ENCODE data around the gene SPDYE4.

SPDYE4 gene

DNA sequence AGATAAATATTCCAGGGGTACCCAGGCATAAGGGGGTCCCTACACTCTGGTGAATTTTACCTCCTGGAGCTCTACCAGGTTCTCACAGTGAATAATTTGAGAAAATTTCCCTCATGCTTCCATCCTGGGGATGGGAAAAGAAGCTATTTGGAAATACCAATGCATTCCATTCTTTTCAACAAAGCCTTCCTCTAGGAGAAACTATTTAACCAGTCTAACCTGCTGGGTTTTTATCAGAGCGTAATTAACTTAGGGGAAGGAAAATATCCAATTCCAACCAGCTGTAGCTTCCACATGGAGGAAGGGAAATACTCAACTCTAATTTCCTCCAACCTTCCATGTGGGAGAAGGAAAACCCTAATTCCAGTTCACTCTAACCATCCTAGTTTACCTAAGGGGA, 23.8 kb upstream of the SPDYE4 start:
- DNase-seq (ENCODE audit: low read depth, low spot score): no peak
- no peak overlapping the region for H3K27ac ChIP-seq (ENCODE audit: low read length)
- no CpG with 5 or more reads among the region's 1 CpG for WGBS (ENCODE audit: insufficient coverage, insufficient read length)
- H3K4me3 ChIP-seq (ENCODE audit: low read length): no peak overlapping the region
- H3K9me3 ChIP-seq (ENCODE audit: control insufficient read depth, insufficient read depth, low read length): no peaks in the 10 kb centered on the region
- no peaks in the 10 kb centered on the region for H3K36me3 ChIP-seq (ENCODE audit: control insufficient read depth, insufficient read depth, low read length)
- H3K4me1 ChIP-seq (ENCODE audit: control insufficient read depth, insufficient read depth, low read length): no peaks in the 10 kb centered on the region; the same call in 1 of the 2 replicates
- H3K27me3 ChIP-seq (ENCODE audit: control insufficient read depth, insufficient read depth, low read length): no peaks in the 10 kb centered on the region

GRCh38 chr17:8781776-8782175, 23.4 kb upstream of the SPDYE4 start:
- no peaks in the 10 kb centered on the region for H3K9me3 ChIP-seq (ENCODE audit: control insufficient read depth, insufficient read depth, low read length)
- H3K4me3 ChIP-seq (ENCODE audit: low read length): no peak overlapping the region
- no peak for DNase-seq (ENCODE audit: low read depth, low spot score)
- no CpG with 5 or more reads among the region's 4 CpGs for whole genome bisulfite sequencing (ENCODE audit: insufficient coverage, insufficient read length)
- no peaks in the 10 kb centered on the region for H3K27me3 ChIP-seq (ENCODE audit: control insufficient read depth, insufficient read depth, low read length)
- H3K4me1 ChIP-seq (ENCODE audit: control insufficient read depth, insufficient read depth, low read length): no peaks in the 10 kb centered on the region; the same call in 1 of the 2 replicates
- H3K36me3 ChIP-seq (ENCODE audit: control insufficient read depth, insufficient read depth, low read length): no peaks in the 10 kb centered on the region
- H3K27ac ChIP-seq (ENCODE audit: low read length): no peak overlapping the region

- Histone ChIP-seq H3K4me3 (ENCODE audit: low read length) (no peak overlapping the region), H3K9me3 (ENCODE audit: control insufficient read depth, insufficient read depth, low read length) (no peaks in the 10 kb centered on the region), H3K36me3 (ENCODE audit: control insufficient read depth, insufficient read depth, low read length) (no peaks in the 10 kb centered on the region), H3K4me1 (ENCODE audit: control insufficient read depth, insufficient read depth, low read length) (no peaks in the 10 kb centered on the region), H3K27me3 (ENCODE audit: control insufficient read depth, insufficient read depth, low read length) (no peaks in the 10 kb centered on the region), H3K27ac (ENCODE audit: low read length) (no peak overlapping the region)
- WGBS (ENCODE audit: insufficient coverage, insufficient read length): no CpG with 5 or more reads among the region's 1 CpG
- no peak for DNase-seq (ENCODE audit: low read depth, low spot score)
Observed at GRCh38 chr17:8776881-8777280, 18.5 kb upstream of the SPDYE4 start.

DNA sequence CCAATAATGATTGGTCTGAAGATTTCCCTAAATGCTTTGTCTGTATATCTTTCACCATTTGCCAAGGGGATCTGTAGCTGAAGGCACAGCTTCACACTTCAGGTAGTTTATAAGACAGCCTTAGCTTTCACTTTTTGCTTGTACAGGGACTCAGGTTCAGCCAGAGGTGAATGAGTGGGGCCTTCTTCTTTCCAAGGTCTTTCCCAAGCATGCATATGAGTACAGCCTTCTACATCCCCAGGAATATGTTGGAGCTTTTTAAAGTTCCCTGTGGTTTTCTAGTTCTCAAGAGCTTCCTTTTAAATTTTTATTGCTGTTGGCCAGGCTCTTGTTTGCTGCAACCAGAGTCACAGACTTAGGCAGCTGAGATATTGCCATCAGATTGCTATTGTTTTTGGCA, 17.9 kb upstream of the SPDYE4 start:
- no peaks in the 10 kb centered on the region for H3K4me1 ChIP-seq (ENCODE audit: control insufficient read depth, insufficient read depth, low read length)
- H3K9me3 ChIP-seq (ENCODE audit: control insufficient read depth, insufficient read depth, low read length): no peaks in the 10 kb centered on the region
- H3K27ac ChIP-seq (ENCODE audit: low read length): no peak overlapping the region
- no peak overlapping the region for H3K4me3 ChIP-seq (ENCODE audit: low read length)
- H3K27me3 ChIP-seq (ENCODE audit: control insufficient read depth, insufficient read depth, low read length): no peaks in the 10 kb centered on the region
- H3K36me3 ChIP-seq (ENCODE audit: control insufficient read depth, insufficient read depth, low read length): no peaks in the 10 kb centered on the region
- DNase-seq (ENCODE audit: low read depth, low spot score): no peak

GRCh38 chr17:8766731-8767130, 8.4 kb upstream of the SPDYE4 start:
- H3K27ac ChIP-seq (ENCODE audit: low read length): no peak overlapping the region
- H3K4me1 ChIP-seq (ENCODE audit: control insufficient read depth, insufficient read depth, low read length): no peaks in the 10 kb centered on the region
- no peaks in the 10 kb centered on the region for H3K27me3 ChIP-seq (ENCODE audit: control insufficient read depth, insufficient read depth, low read length)
- no peak overlapping the region for H3K4me3 ChIP-seq (ENCODE audit: low read length)
- no peak for DNase-seq (ENCODE audit: low read depth, low spot score)
- H3K9me3 ChIP-seq (ENCODE audit: control insufficient read depth, insufficient read depth, low read length): no peaks in the 10 kb centered on the region
- WGBS (ENCODE audit: insufficient coverage, insufficient read length): no CpG with 5 or more reads among the region's 2 CpGs
- no peaks in the 10 kb centered on the region for H3K36me3 ChIP-seq (ENCODE audit: control insufficient read depth, insufficient read depth, low read length)

DNA sequence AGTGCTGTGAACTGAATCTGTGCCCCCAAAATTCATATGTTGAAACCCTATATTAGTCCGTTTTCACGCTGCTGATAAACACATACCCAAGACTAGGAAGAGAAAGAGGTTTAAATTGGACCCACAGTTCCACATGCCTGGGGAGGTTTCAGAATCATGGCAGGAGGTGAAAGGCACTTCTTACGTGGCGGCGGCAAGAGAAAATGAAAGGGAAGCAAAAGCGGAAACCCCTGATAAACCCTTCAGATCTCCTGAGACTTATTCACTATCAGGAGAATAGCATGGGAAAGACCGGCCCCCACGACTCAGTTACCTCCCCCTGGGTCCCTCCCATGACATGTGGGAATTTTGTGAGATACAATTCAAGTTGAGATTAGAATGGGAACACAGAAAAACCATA, 3.7 kb upstream of the SPDYE4 start:
- Histone ChIP-seq H3K27me3 (ENCODE audit: control insufficient read depth, insufficient read depth, low read length) (no peaks in the 10 kb centered on the region), H3K27ac (ENCODE audit: low read length) (no peak overlapping the region), H3K9me3 (ENCODE audit: control insufficient read depth, insufficient read depth, low read length) (no peaks in the 10 kb centered on the region), H3K36me3 (ENCODE audit: control insufficient read depth, insufficient read depth, low read length) (no peaks in the 10 kb centered on the region), H3K4me3 (ENCODE audit: low read length) (no peak overlapping the region), H3K4me1 (ENCODE audit: control insufficient read depth, insufficient read depth, low read length) (no peaks in the 10 kb centered on the region)
- DNase-seq (ENCODE audit: low read depth, low spot score): no peak
- no CpG with 5 or more reads among the region's 8 CpGs for WGBS (ENCODE audit: insufficient coverage, insufficient read length)

DNA sequence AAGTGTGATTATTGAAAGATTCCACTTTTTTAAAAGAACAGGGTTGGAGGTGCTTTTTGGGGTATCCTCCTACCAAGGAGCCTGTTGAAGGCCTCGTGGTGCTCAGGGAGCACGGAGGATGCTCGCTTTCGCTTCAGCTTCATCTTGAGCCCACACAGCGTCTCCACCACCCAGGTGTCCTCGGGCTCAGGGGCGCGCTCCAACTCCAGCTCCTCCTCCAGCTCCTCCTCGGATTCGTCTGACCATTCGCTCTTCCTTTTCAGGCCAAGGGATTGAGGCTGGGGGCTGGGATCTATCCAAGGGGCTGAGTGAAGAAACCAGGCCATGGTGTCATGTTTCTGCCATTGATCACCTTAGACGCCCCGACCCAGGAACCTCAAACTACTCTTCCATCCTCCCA, 1.2 kb downstream of the SPDYE4 start:
- no peaks in the 10 kb centered on the region for H3K4me1 ChIP-seq (ENCODE audit: control insufficient read depth, insufficient read depth, low read length)
- no peak overlapping the region for H3K27ac ChIP-seq (ENCODE audit: low read length)
- H3K9me3 ChIP-seq (ENCODE audit: control insufficient read depth, insufficient read depth, low read length): no peaks in the 10 kb centered on the region
- WGBS (ENCODE audit: insufficient coverage, insufficient read length): no CpG with 5 or more reads among the region's 13 CpGs
- no peaks in the 10 kb centered on the region for H3K27me3 ChIP-seq (ENCODE audit: control insufficient read depth, insufficient read depth, low read length)
- DNase-seq (ENCODE audit: low read depth, low spot score): no peak
- H3K36me3 ChIP-seq (ENCODE audit: control insufficient read depth, insufficient read depth, low read length): no peaks in the 10 kb centered on the region
- no peak overlapping the region for H3K4me3 ChIP-seq (ENCODE audit: low read length)

DNA sequence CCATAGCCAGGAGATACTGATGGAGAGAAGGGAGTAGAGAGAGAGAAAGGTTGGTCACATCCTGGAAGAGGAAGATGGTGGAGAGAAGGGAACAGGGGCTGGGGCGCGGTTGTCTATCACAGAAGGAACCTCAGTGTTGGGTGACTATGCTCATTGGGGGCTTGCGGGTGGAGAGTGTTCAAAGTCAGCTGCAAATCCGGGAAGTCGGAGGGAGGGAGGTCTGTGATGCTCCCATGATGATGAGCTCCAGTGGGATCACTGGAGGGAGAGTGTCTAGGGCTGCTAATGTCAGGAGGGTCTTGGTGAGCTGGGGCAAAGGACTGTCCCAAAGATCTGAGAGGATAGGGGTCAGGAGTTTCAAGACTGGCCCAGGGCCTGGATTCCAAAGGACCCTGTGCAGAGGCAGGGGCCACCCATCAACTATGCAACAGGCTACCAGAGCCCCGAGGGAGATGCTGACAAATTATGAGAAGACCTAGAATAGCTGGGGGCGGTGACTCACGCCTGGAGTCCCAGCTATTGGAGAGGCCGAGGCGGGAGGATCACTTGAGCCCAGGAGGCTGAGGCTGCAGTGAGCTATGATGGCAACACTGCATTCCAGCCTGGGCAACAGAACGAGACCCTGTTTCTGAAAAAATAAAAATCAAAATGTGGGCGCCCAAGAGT, 2.6 kb downstream of the SPDYE4 start:
- H3K4me1 ChIP-seq (ENCODE audit: control insufficient read depth, insufficient read depth, low read length): no peaks in the 10 kb centered on the region
- no peak for DNase-seq (ENCODE audit: low read depth, low spot score)
- H3K9me3 ChIP-seq (ENCODE audit: control insufficient read depth, insufficient read depth, low read length): no peaks in the 10 kb centered on the region
- H3K27ac ChIP-seq (ENCODE audit: low read length): no peak overlapping the region
- WGBS (ENCODE audit: insufficient coverage, insufficient read length): no CpG with 5 or more reads among the region's 12 CpGs
- H3K4me3 ChIP-seq (ENCODE audit: low read length): no peak overlapping the region
- H3K27me3 ChIP-seq (ENCODE audit: control insufficient read depth, insufficient read depth, low read length): no peaks in the 10 kb centered on the region
- H3K36me3 ChIP-seq (ENCODE audit: control insufficient read depth, insufficient read depth, low read length): no peaks in the 10 kb centered on the region

GRCh38 chr17:8754890-8755289, 3.5 kb downstream of the SPDYE4 start:
- Histone ChIP-seq H3K4me3 (ENCODE audit: low read length) (no peak overlapping the region), H3K27me3 (ENCODE audit: control insufficient read depth, insufficient read depth, low read length) (no peaks in the 10 kb centered on the region), H3K36me3 (ENCODE audit: control insufficient read depth, insufficient read depth, low read length) (no peaks in the 10 kb centered on the region), H3K27ac (ENCODE audit: low read length) (no peak overlapping the region), H3K9me3 (ENCODE audit: control insufficient read depth, insufficient read depth, low read length) (no peaks in the 10 kb centered on the region), H3K4me1 (ENCODE audit: control insufficient read depth, insufficient read depth, low read length) (no peaks in the 10 kb centered on the region)
- WGBS (ENCODE audit: insufficient coverage, insufficient read length): no CpG with 5 or more reads among the region's 8 CpGs
- no peak for DNase-seq (ENCODE audit: low read depth, low spot score)

GRCh38 chr17:8753976-8754440, 4.3 kb downstream of the SPDYE4 start:
- no CpG with 5 or more reads among the region's 1 CpG for WGBS (ENCODE audit: insufficient coverage, insufficient read length)
- no peaks in the 10 kb centered on the region for H3K36me3 ChIP-seq (ENCODE audit: control insufficient read depth, insufficient read depth, low read length)
- no peak for DNase-seq (ENCODE audit: low read depth, low spot score)
- H3K9me3 ChIP-seq (ENCODE audit: control insufficient read depth, insufficient read depth, low read length): no peaks in the 10 kb centered on the region
- no peaks in the 10 kb centered on the region for H3K27me3 ChIP-seq (ENCODE audit: control insufficient read depth, insufficient read depth, low read length)
- no peak overlapping the region for H3K4me3 ChIP-seq (ENCODE audit: low read length)
- H3K4me1 ChIP-seq (ENCODE audit: control insufficient read depth, insufficient read depth, low read length): no peaks in the 10 kb centered on the region
- H3K27ac ChIP-seq (ENCODE audit: low read length): no peak overlapping the region

Data from iPS DF 6.9 (cell line).